ENCODE measurements around the gene TGFB1I1. TPM values are rescaled to one million over a fixed set of nuclear protein-coding genes. Genes with fewer than 3 reads are reported as not detected.
"Not testable (repeated sequence)": the region's sequence is repeated elsewhere in the genome, so short reads cannot be mapped to it uniquely, and the experiment has no call there.

Gene TGFB1I1
- total and polyA plus RNA-seq, 2 of the 4 experiments (the other 2 are of a cell fraction), result 24.9 to 128 TPM

GRCh38 chr16:31441956-31442355 is 30.0 kb upstream of the TGFB1I1 start:
- ChIA-PET POLR2A (ENCODE audit: unreplicated experiment) (interaction anchor here (0.6 kb wide), 1 partner anchor 186 kb away, joined by 4 read pairs; no protein-coding TSS in a partner anchor), CTCF (interaction anchor here (0.6 to 2.1 kb wide), 5 partner anchors 10 to 488 kb away, joined by 3 to 11 read pairs (median 3); no protein-coding TSS in a partner anchor)
- Histone ChIP-seq H3K27ac (ENCODE audit: insufficient read depth, low read length) (no peak overlapping the region), H3K4me1 (ENCODE audit: control insufficient read depth, insufficient read depth, low read length) (no peaks in the 10 kb centered on the region), H3K9me3 (ENCODE audit: control insufficient read depth, insufficient read depth, low read length) (no peaks in the 10 kb centered on the region), H2AK5ac (ENCODE audit: low read depth, low read length) (no peak overlapping the region), H2AFZ (replicated peaks; ENCODE audit: low read length, poor library complexity) (peak overlapping the region; percentile 66), H3K23ac (ENCODE audit: low read depth, low read length) (no peak overlapping the region), H3K9ac (ENCODE audit: low read depth, low read length) (0 out of 2 replicates have a peak overlapping the region, but pooled peaks have one; percentile 85), H3K56ac (ENCODE audit: extremely low read depth, insufficient read depth, low read length) (no peak overlapping the region), H3K4me3 (ENCODE audit: insufficient read depth, low read depth, low read length) (peak overlapping the region; percentile 83; the same call in 1 of the 2 replicates), H3K14ac (replicated peaks; ENCODE audit: low read depth, low read length) (no peak overlapping the region), H3K4ac (ENCODE audit: low read depth, low read length) (no peak overlapping the region), H3K36me3 (ENCODE audit: control insufficient read depth, insufficient read depth, low read length) (no peaks in the 10 kb centered on the region), H4K20me1 (ENCODE audit: insufficient read depth, low read length) (no peaks in the 10 kb centered on the region), H2AK9ac (replicated peaks; ENCODE audit: low read depth, low read length, poor library complexity) (peak overlapping the region; percentile 0), H4K8ac (ENCODE audit: low read depth in 2 of 2, low read length in 2 of 2) (no peak overlapping the region; a peak in 2 of 4 replicates), H3K18ac (ENCODE audit: low read depth, low read length) (no peak overlapping the region), H2BK5ac (ENCODE audit: low read depth, low read length, poor library complexity, severe bottlenecking) (no peak overlapping the region), H2BK120ac (ENCODE audit: low read depth, low read length) (no peak overlapping the region), H4K91ac (ENCODE audit: insufficient read depth, low read depth, low read length) (no peak overlapping the region), H2BK20ac (ENCODE audit: low read depth, low read length) (no peak overlapping the region), H3K4me2 (ENCODE audit: low read depth, low read length) (no peak overlapping the region; the same call in 1 of the 2 replicates), H4K5ac (ENCODE audit: low read depth, low read length) (no peak overlapping the region), H2BK15ac (ENCODE audit: low read depth, low read length) (no peak overlapping the region), H3K79me1 (ENCODE audit: low read depth in 1 of 2, low read length in 2 of 2) (no peaks in the 10 kb centered on the region), H3K9me1 (ENCODE audit: insufficient read depth, low read length) (no peaks in the 10 kb centered on the region), H3K27me3 (ENCODE audit: control insufficient read depth, insufficient read depth, low read length) (no peaks in the 10 kb centered on the region)
- DNase-seq (no peak), ATAC-seq (ENCODE audit: low read depth) (no peak)
- in situ Hi-C loops (cut with MboI; ENCODE audit: low sequenced_read_pairs), result loop anchor here (5.0 to 10.0 kb wide), 3 partner anchors 63 to 447 kb away; partner anchors contain the start of gene RUSF1
- no TSS peak for BruUV-seq (replicated peaks)
- intact Hi-C loops (cut with micrococcal nuclease), result loop anchor here (2.0 to 10.0 kb wide), 3 partner anchors 57 to 241 kb away; partner anchors contain the start of gene RUSF1
- dilution Hi-C loops (cut with HindIII; ENCODE audit: low sequenced_read_pairs, unreplicated experiment), result no loop called here
- TF ChIP-seq RAD21 (IDR thresholded peaks at IDR 0.05; ENCODE audit: low read length) (no peak), BHLHE40 (IDR thresholded peaks at IDR 0.05; ENCODE audit: low read depth, low read length) (no peak)
- 74% methylated on average over 10 of the region's 34 CpGs; no CpG with 5 or more reads in 1 of the 2 experiments for WGBS, 2 experiments (ENCODE audit: extremely low coverage in 2 of 2, insufficient read length in 1 of 2)

- BruUV-seq (replicated peaks); H3K56ac ChIP-seq (ENCODE audit: extremely low read depth, insufficient read depth, low read length); POLR2A ChIA-PET (ENCODE audit: unreplicated experiment); H3K36me3 ChIP-seq (ENCODE audit: control insufficient read depth, insufficient read depth, low read length); H3K18ac ChIP-seq (ENCODE audit: low read depth, low read length); H3K9ac ChIP-seq (ENCODE audit: low read depth, low read length); H3K27me3 ChIP-seq (ENCODE audit: control insufficient read depth, insufficient read depth, low read length); H3K9me3 ChIP-seq (ENCODE audit: control insufficient read depth, insufficient read depth, low read length); ATAC-seq (ENCODE audit: low read depth); H2AK5ac ChIP-seq (ENCODE audit: low read depth, low read length); H4K8ac ChIP-seq (ENCODE audit: low read depth in 2 of 2, low read length in 2 of 2); H2BK120ac ChIP-seq (ENCODE audit: low read depth, low read length); DNase-seq; H2BK20ac ChIP-seq (ENCODE audit: low read depth, low read length); H4K91ac ChIP-seq (ENCODE audit: insufficient read depth, low read depth, low read length); dilution Hi-C loops (cut with HindIII; ENCODE audit: low sequenced_read_pairs, unreplicated experiment); H4K20me1 ChIP-seq (ENCODE audit: insufficient read depth, low read length); H2BK5ac ChIP-seq (ENCODE audit: low read depth, low read length, poor library complexity, severe bottlenecking); H3K27ac ChIP-seq (ENCODE audit: insufficient read depth, low read length); H3K14ac ChIP-seq (replicated peaks; ENCODE audit: low read depth, low read length); H3K23ac ChIP-seq (ENCODE audit: low read depth, low read length); H3K9me1 ChIP-seq (ENCODE audit: insufficient read depth, low read length); H4K5ac ChIP-seq (ENCODE audit: low read depth, low read length); H3K4ac ChIP-seq (ENCODE audit: low read depth, low read length); H3K79me1 ChIP-seq (ENCODE audit: low read depth in 1 of 2, low read length in 2 of 2); H2AFZ ChIP-seq (replicated peaks; ENCODE audit: low read length, poor library complexity); H3K4me1 ChIP-seq (ENCODE audit: control insufficient read depth, insufficient read depth, low read length); H3K4me3 ChIP-seq (ENCODE audit: insufficient read depth, low read depth, low read length); H3K4me2 ChIP-seq (ENCODE audit: low read depth, low read length); H2AK9ac ChIP-seq (replicated peaks; ENCODE audit: low read depth, low read length, poor library complexity); H2BK15ac ChIP-seq (ENCODE audit: low read depth, low read length): not testable (repeated sequence)
- in situ Hi-C loops (cut with MboI; ENCODE audit: low sequenced_read_pairs), result loop anchor here (10.0 kb wide), 2 partner anchors 59 to 451 kb away; partner anchors contain the start of gene RUSF1
- CTCF ChIA-PET, result interaction anchor here (0.7 kb wide), 1 partner anchor 432 kb away, joined by 3 read pairs; no protein-coding TSS in a partner anchor
- intact Hi-C loops (cut with micrococcal nuclease), result loop anchor here (10.0 kb wide), 2 partner anchors 59 to 61 kb away; partner anchors contain the start of gene RUSF1
- no CpG with 5 or more reads among the region's 6 CpGs for WGBS, 2 experiments (ENCODE audit: extremely low coverage in 2 of 2, insufficient read length in 1 of 2)
Measured at GRCh38 chr16:31445931-31446330, 26.0 kb upstream of the TGFB1I1 start.
